ENCODE measurements around the gene RERE. TPM values are rescaled to one million over a fixed set of nuclear protein-coding genes. Genes with fewer than 3 reads are reported as not detected.
A peak's percentile ranks its signal among the peaks of the same experiment; 100 is the strongest.

Gene RERE
- total RNA-seq, 2 donors from 2014 or later: 74.5 to 128 TPM

DNA sequence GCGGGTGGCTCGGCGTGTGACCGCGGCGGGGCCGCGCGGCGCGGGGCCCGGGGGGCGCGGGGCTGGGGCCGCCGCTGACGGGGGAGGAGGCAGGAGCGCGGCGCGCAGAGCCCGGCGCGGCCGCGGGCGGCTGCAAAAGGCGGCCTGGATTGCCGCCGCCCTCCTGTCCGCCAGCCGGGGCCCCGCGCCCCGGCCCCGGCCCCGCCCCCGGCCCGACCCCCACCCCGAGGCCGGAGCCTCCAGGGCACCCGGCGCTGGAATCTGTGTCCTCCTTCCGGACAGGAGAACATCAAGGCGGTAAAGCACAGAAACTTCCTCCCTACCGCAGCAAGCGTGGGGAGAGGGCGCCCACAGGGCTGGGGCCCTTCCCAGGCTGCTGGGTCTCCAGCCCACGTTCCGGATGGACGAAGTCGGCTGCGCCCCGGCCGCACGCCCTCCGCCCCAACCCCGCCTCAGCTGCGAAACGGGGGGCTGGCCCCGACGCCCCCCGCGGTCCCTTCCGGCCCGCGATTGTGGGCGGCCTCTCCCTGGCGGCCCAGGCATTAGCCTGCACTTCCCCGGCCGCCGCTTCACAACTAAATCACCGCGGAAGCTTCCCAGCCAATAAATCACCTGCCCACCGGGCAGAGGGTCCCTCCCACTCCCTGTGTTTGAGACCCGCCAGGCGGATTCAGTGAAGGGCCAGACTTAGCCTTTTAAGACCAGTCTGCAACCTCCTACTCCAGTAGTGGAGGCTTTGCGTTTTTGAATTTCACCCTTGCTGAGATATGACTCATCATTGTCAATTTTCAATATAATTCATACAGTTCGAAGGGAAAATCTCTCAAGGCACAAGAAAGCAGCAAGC, 393.5 kb downstream of the RERE start:
- Histone ChIP-seq H3K27ac (peak overlapping the region; percentile 93 to 98 (median 96)), H3K27me3 (no peaks in the 10 kb centered on the region), H3K9me3 (no peaks in the 10 kb centered on the region), H3K4me3 (peak overlapping the region; percentile 79 to 80), H3K36me3 (replicated peaks in 1 of 2; ENCODE audit: insufficient read depth in 1 of 2, low read depth in 2 of 2) (no peaks in the 10 kb centered on the region), H3K4me1 (peaks cover 55% of the 10 kb centered on the region)
- peak; percentile 69 for ATAC-seq
- WGBS, 2 donors: 0 to 1% methylated on average over 6 to 76 of the region's 79 CpGs
- TF ChIP-seq, protein P1, sequence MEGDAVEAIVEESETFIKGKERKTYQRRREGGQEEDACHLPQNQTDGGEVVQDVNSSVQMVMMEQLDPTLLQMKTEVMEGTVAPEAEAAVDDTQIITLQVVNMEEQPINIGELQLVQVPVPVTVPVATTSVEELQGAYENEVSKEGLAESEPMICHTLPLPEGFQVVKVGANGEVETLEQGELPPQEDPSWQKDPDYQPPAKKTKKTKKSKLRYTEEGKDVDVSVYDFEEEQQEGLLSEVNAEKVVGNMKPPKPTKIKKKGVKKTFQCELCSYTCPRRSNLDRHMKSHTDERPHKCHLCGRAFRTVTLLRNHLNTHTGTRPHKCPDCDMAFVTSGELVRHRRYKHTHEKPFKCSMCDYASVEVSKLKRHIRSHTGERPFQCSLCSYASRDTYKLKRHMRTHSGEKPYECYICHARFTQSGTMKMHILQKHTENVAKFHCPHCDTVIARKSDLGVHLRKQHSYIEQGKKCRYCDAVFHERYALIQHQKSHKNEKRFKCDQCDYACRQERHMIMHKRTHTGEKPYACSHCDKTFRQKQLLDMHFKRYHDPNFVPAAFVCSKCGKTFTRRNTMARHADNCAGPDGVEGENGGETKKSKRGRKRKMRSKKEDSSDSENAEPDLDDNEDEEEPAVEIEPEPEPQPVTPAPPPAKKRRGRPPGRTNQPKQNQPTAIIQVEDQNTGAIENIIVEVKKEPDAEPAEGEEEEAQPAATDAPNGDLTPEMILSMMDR (IDR thresholded peaks at IDR 0.05): peak in 3 of 7 experiments; percentile 8 to 31 (median 22)
- TF ChIP-seq POLR2A (IDR thresholded peaks at IDR 0.05): peak in 2 of 3 donors; percentile 44 to 46
- DNase-seq: peak; percentile 47 to 65 (median 54)
- intact Hi-C loops (cut with DNase I): no loop called here

DNA sequence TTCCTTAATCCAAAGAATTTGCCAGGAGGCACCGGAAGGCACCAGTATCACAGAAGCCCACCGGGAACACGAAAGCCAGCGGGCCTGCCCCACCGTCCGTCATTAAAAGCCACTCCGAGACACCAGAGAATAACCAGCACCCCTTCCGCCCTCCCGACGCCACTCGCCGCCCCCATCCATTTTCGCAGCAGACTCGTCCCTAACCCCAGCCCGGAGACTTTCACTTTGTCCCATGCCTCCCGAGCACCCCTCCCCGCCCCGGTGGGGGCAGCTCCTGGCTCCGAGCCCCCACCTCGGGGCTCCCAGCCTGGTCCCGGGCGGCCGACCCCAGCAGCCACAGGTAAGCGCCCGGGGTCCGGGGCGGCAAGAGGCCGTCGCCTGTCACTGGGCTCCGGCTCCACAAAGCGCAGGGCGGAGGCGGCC, 394.2 kb downstream of the RERE start:
- Histone ChIP-seq H3K4me3 (peak overlapping the region; percentile 75 to 80), H3K27ac (peak overlapping the region; percentile 93 to 98 (median 96)), H3K9me3 (no peaks in the 10 kb centered on the region), H3K27me3 (no peaks in the 10 kb centered on the region), H3K36me3 (replicated peaks in 1 of 2; ENCODE audit: insufficient read depth in 1 of 2, low read depth in 2 of 2) (no peaks in the 10 kb centered on the region), H3K4me1 (peaks cover 62% of the 10 kb centered on the region)
- TF ChIP-seq, protein P1 (IDR thresholded peaks at IDR 0.05): no peak
- no peak for TF ChIP-seq POLR2A (IDR thresholded peaks at IDR 0.05)
- peak; percentile 24 for ATAC-seq
- 0 to 1% methylated on average over 7 to 30 of the region's 33 CpGs for WGBS, 2 donors
- intact Hi-C loops (cut with DNase I): no loop called here
- peak; percentile 31 to 45 (median 37) for DNase-seq

DNA sequence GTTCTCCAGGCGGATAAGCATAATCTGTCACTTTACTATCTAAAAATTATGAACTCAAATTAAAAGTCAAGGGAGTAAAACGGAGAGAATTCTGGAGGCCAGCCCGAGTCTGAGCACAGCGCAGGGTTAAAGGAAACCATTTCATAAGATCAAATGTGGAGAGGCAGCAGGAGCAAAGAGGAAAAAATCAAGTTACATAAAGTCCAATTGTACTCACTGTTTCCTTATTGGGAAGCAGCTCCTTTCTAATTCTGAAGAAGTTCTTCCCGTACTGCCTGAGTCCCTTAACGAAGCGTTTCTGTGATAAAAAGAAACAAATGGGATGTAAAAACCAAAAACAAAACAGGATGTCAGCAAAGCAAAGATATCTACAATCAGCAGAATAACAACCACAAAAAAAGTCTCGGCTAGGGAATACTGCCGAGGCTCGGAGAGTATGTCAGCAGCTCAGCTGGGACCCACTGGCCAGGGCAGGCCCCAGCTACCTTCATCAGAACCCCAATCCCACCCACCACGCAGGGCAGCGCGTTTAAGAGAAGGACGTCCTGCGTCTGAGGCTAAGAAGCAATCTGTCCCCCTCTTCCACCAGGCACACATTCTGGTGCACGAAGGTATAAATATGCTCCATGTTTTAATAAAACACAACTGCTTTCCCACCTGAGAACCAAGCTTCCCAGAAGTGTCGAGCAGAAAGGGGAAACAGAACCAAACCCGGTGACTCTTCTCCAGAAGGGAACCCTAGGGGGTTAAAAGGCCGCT, 394.8 kb downstream of the RERE start:
- H3K27ac ChIP-seq: peak overlapping the region; percentile 93 to 98 (median 96)
- no peaks in the 10 kb centered on the region for H3K27me3 ChIP-seq
- H3K36me3 ChIP-seq (replicated peaks in 1 of 2; ENCODE audit: insufficient read depth in 1 of 2, low read depth in 2 of 2): no peaks in the 10 kb centered on the region
- 1% methylated on average over 18 to 19 of the region's 19 CpGs for WGBS, 2 donors
- peak in 2 of 3 donors; percentile 25 to 40 for TF ChIP-seq POLR2A (IDR thresholded peaks at IDR 0.05)
- TF ChIP-seq, protein P1 (IDR thresholded peaks at IDR 0.05): no peak
- H3K4me3 ChIP-seq: peak overlapping the region; percentile 75 to 80
- DNase-seq (peak in 1 of 4 donors; percentile 37), ATAC-seq (no peak)
- H3K9me3 ChIP-seq: no peaks in the 10 kb centered on the region
- peaks cover 68% of the 10 kb centered on the region for H3K4me1 ChIP-seq
- intact Hi-C loops (cut with DNase I): no loop called here

DNA sequence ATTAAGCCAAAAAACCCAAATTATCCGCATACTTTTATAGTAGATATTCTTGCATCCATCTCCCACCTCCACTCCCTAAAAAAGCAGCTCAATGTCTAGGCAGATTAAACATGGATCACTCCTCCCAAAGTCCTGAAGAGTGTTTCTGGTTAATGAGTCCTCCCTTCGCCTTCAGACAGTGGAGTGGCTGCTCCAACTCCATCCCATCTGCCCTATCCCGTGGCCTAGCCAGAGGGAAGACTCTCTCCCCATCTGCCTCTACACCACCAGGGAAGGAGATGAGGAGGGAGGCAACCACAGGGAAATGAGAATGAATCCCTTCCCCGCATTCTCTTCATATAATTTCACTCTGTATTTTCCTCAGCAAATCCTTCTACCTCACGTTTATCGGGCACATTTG, 395.7 kb downstream of the RERE start:
- intact Hi-C loops (cut with DNase I): no loop called here
- H3K9me3 ChIP-seq: no peaks in the 10 kb centered on the region
- no peaks in the 10 kb centered on the region for H3K36me3 ChIP-seq (replicated peaks in 1 of 2; ENCODE audit: insufficient read depth in 1 of 2, low read depth in 2 of 2)
- ATAC-seq (no peak), DNase-seq (no peak)
- no peaks in the 10 kb centered on the region for H3K27me3 ChIP-seq
- H3K4me3 ChIP-seq: no peak overlapping the region
- peak overlapping the region in 3 of 4 donors; percentile 96 to 98 (median 97) for H3K27ac ChIP-seq
- 43 to 52% methylated on average over 6 of the region's 6 CpGs for WGBS, 2 donors
- TF ChIP-seq, protein P1 (IDR thresholded peaks at IDR 0.05): no peak
- TF ChIP-seq POLR2A (IDR thresholded peaks at IDR 0.05): no peak
- H3K4me1 ChIP-seq: peaks cover 77% of the 10 kb centered on the region

Measured in body of pancreas (tissue), 4 donors.